H1 (cell line): ENCODE measurements around the gene SLC1A3. TPM values are rescaled to one million over a fixed set of nuclear protein-coding genes. Genes with fewer than 3 reads are reported as not detected.

Source experiments
- CHD2 ChIP-seq: IDR thresholded peaks from 2 replicates; pipeline ENCODE4 v1.6.1; 2012; ENCODE audit warnings: low read length, improper control_type of control experiment
- CHD7 ChIP-seq: fragments of 300-600 bp; sonication (generic); IDR thresholded peaks from 2 replicates; pipeline ENCODE4 v1.7.1; 2012; ENCODE audit warnings: low read length, moderate library complexity, mild to moderate bottlenecking, inconsistent platforms; ENCODE audit not compliant: insufficient replicate concordance
- PHF8 ChIP-seq: fragments of 200-600 bp; sonication (generic); conservative IDR thresholded peaks from 2 replicates; pipeline ENCODE4 v1.7.1; 2012; ENCODE audit warnings: low read depth, mild to moderate bottlenecking, inconsistent platforms, low read length, moderate library complexity
- polyA plus RNA-seq, 7 experiments: library from polyadenylated mRNA; depleted of rRNA in 3 of 7; stranded (reverse) in 5 of 7; unstranded in 2 of 7; fragments of >200 nt in 5 of 7; fragments of 200-250 nt in 2 of 7; gene quantifications; 1 replicate in 5 of 7; 2 replicates in 1 of 7; 4 replicates in 1 of 7; pipeline versions ENCODE4 v1.2.1 to v1.2.3, GENCODE V29; 2011 to 2013; ENCODE audit warnings: missing spikeins in 2 of 7, mixed read lengths in 2 of 7
- total RNA-seq: library from RNA; stranded (reverse); fragmentation: NEBNext Ultra II Directional; extraction: Animal tissue kit (Norgen Biotek cat#: 25700); gene quantifications from 2 replicates; pipeline ENCODE4 v1.2.1, GENCODE V29; 2021

SLC1A3 gene
- total and polyA plus RNA-seq, 2 of the 8 experiments (the other 6 are each of a cell fraction or from before 2014, with no cell fraction given) = 26.7 to 35.3 TPM

- TF ChIP-seq CHD7 (no peak), PHF8 (no peak), CHD2 (no peak)
These were observed 5.4 kb upstream of the SLC1A3 start (continued) for GRCh38 chr5:36600917-36601527.
